HepG2 (cell line): ENCODE results near the gene GFOD1. TPM values are rescaled to one million over a fixed set of nuclear protein-coding genes. Genes with fewer than 3 reads are reported as not detected.

Source experiments
- CREB1 ChIP-seq, 2 experiments: fragments of 450-650 bp in 1 of 2; IDR thresholded peaks; 2 replicates each; pipeline ENCODE4 v1.6.1; 2016 to 2017; ENCODE audit warnings: control low read depth in 1 of 2, mild to moderate bottlenecking in 1 of 2, missing compliant biosample characterization in 1 of 2, missing genetic modification characterization in 1 of 2
- CSRNP2 ChIP-seq: sonication (generic); formaldehyde crosslinking; conservative IDR thresholded peaks from 2 replicates; pipeline ENCODE4 v1.8.0; 2022; ENCODE audit warnings: low read depth, missing genetic modification reagents
- EEA1 ChIP-seq: sonication (generic); formaldehyde crosslinking; IDR thresholded peaks from 2 replicates; pipeline ENCODE4 v1.5.1; 2020; ENCODE audit warnings: mild to moderate bottlenecking, missing genetic modification reagents, borderline replicate concordance
- EHMT2 ChIP-seq: fragments of 200-600 bp; sonication (generic); IDR thresholded peaks from 2 replicates; pipeline ENCODE4 v1.7.0; 2017; ENCODE audit warnings: antibody characterized with exemption, low read depth, low read length, borderline replicate concordance
- GABPA ChIP-seq, 2 experiments: IDR thresholded peaks; 2 replicates each; pipeline ENCODE4 v1.6.1; 2011 to 2016; ENCODE audit warnings: low read depth in 2 of 2, low read length in 1 of 2, missing biosample characterization in 1 of 2, missing genetic modification characterization in 1 of 2
- GATAD1 ChIP-seq: IDR thresholded peaks from 2 replicates; pipeline ENCODE4 v1.6.1; 2016; ENCODE audit warnings: missing genetic modification reagents, missing compliant biosample characterization
- HOMEZ ChIP-seq: IDR thresholded peaks from 2 replicates; pipeline ENCODE4 v1.6.1; 2016; ENCODE audit warnings: low read depth
- MAF1 ChIP-seq: sonication (generic); formaldehyde crosslinking; IDR thresholded peaks from 2 replicates; pipeline ENCODE4 v1.5.0; 2020; ENCODE audit warnings: missing genetic modification reagents, borderline replicate concordance
- MZF1 ChIP-seq: sonication (generic); formaldehyde crosslinking; IDR thresholded peaks from 2 replicates; pipeline ENCODE4 v1.8.1; 2023; ENCODE audit warnings: mild to moderate bottlenecking, missing genetic modification reagents, borderline replicate concordance
- NFYB ChIP-seq: sonication (generic); formaldehyde crosslinking; IDR thresholded peaks from 2 replicates; pipeline ENCODE4 v1.4.0; 2020; ENCODE audit warnings: missing genetic modification reagents
- NFYC ChIP-seq: IDR thresholded peaks from 2 replicates; pipeline ENCODE4 v1.6.1; 2016; ENCODE audit warnings: missing genetic modification reagents, missing compliant biosample characterization
- SALL2 ChIP-seq: sonication (generic); formaldehyde crosslinking; IDR thresholded peaks from 2 replicates; pipeline ENCODE4 v1.8.1; 2023; ENCODE audit warnings: mild to moderate bottlenecking, missing genetic modification reagents, inconsistent platforms
- TAF1 ChIP-seq: sonication (generic); formaldehyde crosslinking; IDR thresholded peaks from 2 replicates; pipeline ENCODE4 v1.4.0; 2020; ENCODE audit warnings: missing genetic modification reagents
- TBL1XR1 ChIP-seq: fragments of 150-350 bp; IDR thresholded peaks from 2 replicates; pipeline ENCODE4 v1.6.1; 2014; ENCODE audit warnings: borderline replicate concordance, low read length; ENCODE audit not compliant: partially characterized antibody
- TGIF2 ChIP-seq: IDR thresholded peaks from 2 replicates; pipeline ENCODE4 v1.6.1; 2016; ENCODE audit warnings: control low read depth, missing compliant biosample characterization
- ZHX2 ChIP-seq, 2 experiments: sonication (generic) in 1 of 2; formaldehyde crosslinking in 1 of 2; IDR thresholded peaks; 2 replicates each; pipeline versions ENCODE4 v1.6.1 to v1.9.0; 2014 to 2022; ENCODE audit warnings: antibody characterized with exemption in 1 of 2, borderline replicate concordance in 1 of 2, inconsistent platforms in 1 of 2, low read depth in 1 of 2, missing genetic modification reagents in 1 of 2
- ZNF20 ChIP-seq: sonication (generic); formaldehyde crosslinking; IDR thresholded peaks from 2 replicates; pipeline ENCODE4 v1.4.0; 2020; ENCODE audit warnings: mild to moderate bottlenecking, moderate library complexity, missing genetic modification reagents
- ZNF770 ChIP-seq: sonication (generic); formaldehyde crosslinking; IDR thresholded peaks from 2 replicates; pipeline ENCODE4 v1.5.0; 2020; ENCODE audit warnings: mild to moderate bottlenecking, missing genetic modification reagents
- polyA plus RNA-seq, 8 experiments: library from polyadenylated mRNA; depleted of rRNA in 3 of 8; stranded (reverse) in 7 of 8; unstranded in 1 of 8; fragments of >200 nt; fragmentation: Illumina TruSeq in 4 of 8; extraction: Trizol in 4 of 8; gene quantifications; 2 replicates each; pipeline versions ENCODE4 v1.2.1 to v1.2.3, GENCODE V29; 2011 to 2016; ENCODE audit warnings: low read depth in 4 of 8, missing spikeins in 1 of 8, mixed read lengths in 1 of 8; ENCODE audit not compliant: insufficient read depth in 1 of 8
- total RNA-seq, 5 experiments: library from RNA; depleted of rRNA; stranded (reverse); fragments of >200 nt; fragmentation: Illumina TruSeq; extraction: Trizol; gene quantifications; 2 replicates each; pipeline ENCODE4 v1.2.3, GENCODE V29; 2016; ENCODE audit warnings: low read depth in 1 of 5

GFOD1 gene
- total and polyA plus RNA-seq, 2 of the 13 experiments (the other 11 are each of a cell fraction or from before 2014, with no cell fraction given), result 1.9 to 6.4 TPM

GRCh38 chr6:13406781-13407180, 80.6 kb downstream of the GFOD1 start (continued):
- 0 out of 2 replicates have a peak, but pooled peaks have one; percentile 25 for TF ChIP-seq ZHX2 (IDR thresholded peaks at IDR 0.05; ENCODE audit: low read depth)
- TF ChIP-seq ZHX2 (CRISPR knock-in tag; IDR thresholded peaks at IDR 0.05; ENCODE audit: borderline replicate concordance), result no peak
- no peak for TF ChIP-seq MAF1 (CRISPR knock-in tag)
- TF ChIP-seq TAF1 (CRISPR knock-in tag), result peak; percentile 35; the same call in 1 of the 2 replicates
- no peak; the same call in 1 of the 2 replicates for TF ChIP-seq GABPA (IDR thresholded peaks at IDR 0.05; ENCODE audit: low read depth, low read length)
- peak; percentile 86 for TF ChIP-seq GABPA (CRISPR knock-in tag; IDR thresholded peaks at IDR 0.05; ENCODE audit: low read depth)
- no peak for TF ChIP-seq EEA1 (CRISPR knock-in tag)
- no peak for TF ChIP-seq CREB1 (IDR thresholded peaks at IDR 0.05)
- TF ChIP-seq CREB1 (CRISPR knock-in tag; IDR thresholded peaks at IDR 0.05), result 0 out of 2 replicates have a peak, but pooled peaks have one; percentile 32
- peak; percentile 29; the same call in 1 of the 2 replicates for TF ChIP-seq GATAD1 (CRISPR knock-in tag)
- TF ChIP-seq ZNF770 (CRISPR knock-in tag), result no peak
- no peak for TF ChIP-seq SALL2 (CRISPR knock-in tag)
- TF ChIP-seq MZF1 (CRISPR knock-in tag), result no peak
- TF ChIP-seq EHMT2, result peak; percentile 74; the same call in 1 of the 2 replicates
- peak; percentile 97 for TF ChIP-seq NFYB (CRISPR knock-in tag)
- 0 out of 2 replicates have a peak, but pooled peaks have one; percentile 23 for TF ChIP-seq HOMEZ
- no peak for TF ChIP-seq CSRNP2 (CRISPR knock-in tag)
- TF ChIP-seq ZNF20 (CRISPR knock-in tag), result no peak
- no peak for TF ChIP-seq TGIF2
- TF ChIP-seq NFYC (CRISPR knock-in tag), result peak; percentile 95
- TF ChIP-seq TBL1XR1, result peak; percentile 15
